Thoracic aorta (tissue), 2 donors: ENCODE results near the gene COG7. TPM values are rescaled to one million over a fixed set of nuclear protein-coding genes. Genes with fewer than 3 reads are reported as not detected.
"Not testable (repeated sequence)": the region's sequence is repeated elsewhere in the genome, so short reads cannot be mapped to it uniquely, and the experiment has no call there.

Experiments
- ATAC-seq: fragments of 150-250 bp; one replicate; pipeline ENCODE4 v1.8.0; 2017; ENCODE audit warnings: low read depth; ENCODE audit not compliant: insufficient number of reproducible peaks, low FRiP score
- DNase-seq: peaks from one replicate; pipeline ENCODE4 v3.0.0-alpha.2; 2020; ENCODE audit warnings: low spot score
- H3K27ac ChIP-seq, 2 donors: fragments of 200-600 bp; sonication (generic); 1 replicate in 1 of 2; 2 replicates in 1 of 2; pipeline ENCODE4 v1.5.1; 2016; ENCODE audit warnings: mild to moderate bottlenecking in 2 of 2, moderate library complexity in 2 of 2
- H3K27me3 ChIP-seq: fragments of 200-600 bp; sonication (generic); replicated peaks from 2 replicates; pipeline ENCODE4 v1.6.0; 2016; ENCODE audit warnings: mild to moderate bottlenecking; ENCODE audit not compliant: insufficient read depth
- H3K36me3 ChIP-seq: fragments of 200-600 bp; sonication (generic); one replicate; pipeline ENCODE4 v1.5.1; 2016
- H3K4me1 ChIP-seq, 2 donors: fragments of 200-600 bp; sonication (generic); 1 replicate in 1 of 2; 2 replicates in 1 of 2; pipeline versions ENCODE4 v1.5.1 to v1.6.0; 2016; ENCODE audit warnings: low read depth in 2 of 2, mild to moderate bottlenecking in 1 of 2; ENCODE audit not compliant: control insufficient read depth in 1 of 2
- H3K4me3 ChIP-seq: fragments of 200-600 bp; sonication (generic); 2 replicates; pipeline ENCODE4 v1.5.1; 2016; ENCODE audit warnings: mild to moderate bottlenecking
- H3K9me3 ChIP-seq: fragments of 200-600 bp; sonication (generic); 2 replicates; pipeline ENCODE4 v1.5.1; 2016
- total RNA-seq, 2 donors: library from RNA; depleted of rRNA; stranded (reverse); fragments of >200 nt; gene quantifications; one replicate each; pipeline versions ENCODE4 v1.1.0 to v1.2.3, GENCODE V29; 2016
- TF ChIP-seq, protein P1 (sequence below): fragments of 200-600 bp; sonication (generic); IDR thresholded peaks from one replicate; pipeline ENCODE4 v1.5.1; 2019; ENCODE audit warnings: antibody characterized with exemption

COG7 gene
- total RNA-seq, 2 donors from 2014 or later = 27.8 to 37.6 TPM

DNA sequence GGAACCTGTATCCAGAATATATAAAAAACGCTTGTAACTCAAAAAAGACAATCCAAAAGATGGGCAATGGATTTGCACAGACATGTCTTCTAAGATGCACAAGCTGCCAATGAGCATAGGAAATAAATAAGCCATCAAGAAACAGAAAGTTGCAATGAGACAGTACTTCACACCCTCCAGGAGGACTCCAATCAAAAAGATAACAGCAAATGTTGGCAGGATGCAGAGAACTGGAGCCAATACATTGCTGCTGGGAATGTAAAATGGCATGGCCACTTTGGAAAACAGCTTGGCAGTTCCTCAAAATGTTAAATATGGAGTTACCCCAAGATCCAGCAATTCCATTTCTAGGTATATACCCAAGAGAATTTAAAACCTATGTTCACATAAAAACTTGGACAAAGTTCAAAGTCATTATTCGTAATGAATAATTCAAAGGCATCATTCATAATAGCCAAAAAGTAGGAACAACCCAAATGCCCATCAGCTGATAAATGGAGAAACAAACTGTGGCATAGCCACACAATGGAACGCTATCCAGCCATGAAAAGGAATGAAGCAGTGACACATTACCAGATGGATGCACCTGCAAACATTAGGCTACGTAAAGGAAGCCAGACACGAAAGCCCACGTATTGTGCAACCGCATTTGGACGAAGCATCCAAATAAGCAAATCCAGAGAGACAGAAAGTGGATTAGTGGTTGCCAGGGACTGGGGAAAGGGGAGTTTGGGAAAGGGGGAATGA lies 31.7 kb upstream of the COG7 start:
- TF ChIP-seq, protein P1, sequence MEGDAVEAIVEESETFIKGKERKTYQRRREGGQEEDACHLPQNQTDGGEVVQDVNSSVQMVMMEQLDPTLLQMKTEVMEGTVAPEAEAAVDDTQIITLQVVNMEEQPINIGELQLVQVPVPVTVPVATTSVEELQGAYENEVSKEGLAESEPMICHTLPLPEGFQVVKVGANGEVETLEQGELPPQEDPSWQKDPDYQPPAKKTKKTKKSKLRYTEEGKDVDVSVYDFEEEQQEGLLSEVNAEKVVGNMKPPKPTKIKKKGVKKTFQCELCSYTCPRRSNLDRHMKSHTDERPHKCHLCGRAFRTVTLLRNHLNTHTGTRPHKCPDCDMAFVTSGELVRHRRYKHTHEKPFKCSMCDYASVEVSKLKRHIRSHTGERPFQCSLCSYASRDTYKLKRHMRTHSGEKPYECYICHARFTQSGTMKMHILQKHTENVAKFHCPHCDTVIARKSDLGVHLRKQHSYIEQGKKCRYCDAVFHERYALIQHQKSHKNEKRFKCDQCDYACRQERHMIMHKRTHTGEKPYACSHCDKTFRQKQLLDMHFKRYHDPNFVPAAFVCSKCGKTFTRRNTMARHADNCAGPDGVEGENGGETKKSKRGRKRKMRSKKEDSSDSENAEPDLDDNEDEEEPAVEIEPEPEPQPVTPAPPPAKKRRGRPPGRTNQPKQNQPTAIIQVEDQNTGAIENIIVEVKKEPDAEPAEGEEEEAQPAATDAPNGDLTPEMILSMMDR = no peak
- Histone ChIP-seq H3K36me3 (peaks cover 85% of the 10 kb centered on the region), H3K27ac (no peak overlapping the region), H3K9me3 (no peaks in the 10 kb centered on the region), H3K27me3 (no peaks in the 10 kb centered on the region), H3K4me3 (no peak overlapping the region), H3K4me1 (no peaks in the 10 kb centered on the region)
- ATAC-seq = no peak
- no peak for DNase-seq

DNA sequence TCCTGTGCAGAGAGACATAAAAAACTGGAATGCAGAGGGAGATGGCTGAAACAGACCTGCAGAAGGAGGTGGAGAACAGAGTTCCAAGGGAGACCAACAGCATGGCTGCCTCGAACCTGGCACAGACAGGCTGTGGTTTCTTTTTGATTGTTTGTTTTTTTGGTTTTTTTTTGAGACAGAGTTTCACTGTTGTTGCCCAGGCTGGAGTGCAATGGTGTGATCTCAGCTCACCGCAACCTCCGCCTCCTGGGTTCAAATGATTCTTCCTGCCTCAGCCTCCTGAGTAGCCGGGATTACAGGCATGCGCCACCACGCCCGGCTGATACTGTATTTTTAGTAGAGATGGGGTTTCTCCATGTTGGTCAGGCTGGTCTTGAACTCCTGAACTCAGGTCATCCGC lies 30.5 kb upstream of the COG7 start:
- not testable (repeated sequence) for H3K27ac ChIP-seq, ATAC-seq, DNase-seq, H3K9me3 ChIP-seq, H3K4me3 ChIP-seq, H3K27me3 ChIP-seq, H3K4me1 ChIP-seq
- peaks cover 85% of the 10 kb centered on the region for H3K36me3 ChIP-seq

DNA sequence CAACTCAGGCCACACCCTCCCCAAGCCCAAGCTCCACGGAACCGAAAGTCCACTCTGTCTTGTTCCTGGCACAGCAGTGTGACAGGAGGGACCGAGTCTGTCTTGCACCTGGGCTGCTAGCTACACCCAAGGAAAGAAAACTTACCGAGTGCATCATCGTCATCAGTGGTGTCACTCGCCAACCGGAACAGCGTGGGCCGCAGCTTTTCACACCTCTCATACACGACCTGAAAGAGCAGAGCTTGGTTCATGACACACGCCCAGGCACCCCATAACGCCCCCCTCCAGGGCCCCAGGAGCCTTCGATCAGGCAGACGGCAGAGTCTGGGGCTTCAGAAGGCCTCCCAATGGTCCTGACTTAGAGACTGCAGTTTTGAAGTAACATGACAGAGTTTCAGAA lies 29.8 kb upstream of the COG7 start:
- peaks cover 83% of the 10 kb centered on the region for H3K36me3 ChIP-seq
- ATAC-seq = no peak
- no peak for DNase-seq

GRCh38 chr16:23480257-23480656 lies 27.3 kb upstream of the COG7 start:
- ATAC-seq (no peak), DNase-seq (no peak)
- Histone ChIP-seq H3K4me1 (no peaks in the 10 kb centered on the region), H3K4me3 (no peak overlapping the region), H3K9me3 (no peaks in the 10 kb centered on the region), H3K36me3 (peaks cover 71% of the 10 kb centered on the region), H3K27ac (no peak overlapping the region), H3K27me3 (no peaks in the 10 kb centered on the region)
- TF ChIP-seq, protein P1 = no peak

More for the DNA sequence above, 29.8 kb upstream of the COG7 start:
- Histone ChIP-seq H3K9me3 (no peaks in the 10 kb centered on the region), H3K27ac (no peak overlapping the region), H3K4me3 (no peak overlapping the region), H3K4me1 (no peaks in the 10 kb centered on the region), H3K27me3 (no peaks in the 10 kb centered on the region)
- TF ChIP-seq, protein P1 = no peak

DNA sequence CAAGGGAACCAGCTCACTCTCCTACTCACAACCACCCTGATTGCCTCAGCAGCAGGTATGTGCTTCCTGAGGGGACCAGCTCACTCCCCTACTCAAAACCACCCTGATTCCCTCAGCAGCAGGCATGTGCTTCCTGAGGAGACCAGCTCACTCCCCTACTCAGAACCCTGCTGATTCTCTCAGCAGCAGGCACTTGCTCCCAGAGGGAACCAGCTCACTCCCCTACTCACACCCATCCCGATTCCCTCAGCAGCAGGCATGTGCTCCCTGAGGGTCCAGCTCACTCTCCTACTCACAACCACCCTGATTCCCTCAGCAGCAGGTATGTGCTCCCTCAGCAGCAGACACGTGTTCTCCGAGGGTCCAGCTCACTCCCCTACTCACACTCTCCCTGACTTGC lies 26.1 kb upstream of the COG7 start:
- TF ChIP-seq, protein P1 = no peak
- no peak overlapping the region for H3K4me3 ChIP-seq
- peaks cover 74% of the 10 kb centered on the region for H3K36me3 ChIP-seq
- DNase-seq (no peak), ATAC-seq (no peak)
- H3K4me1 ChIP-seq = no peaks in the 10 kb centered on the region
- no peaks in the 10 kb centered on the region for H3K27me3 ChIP-seq
- H3K9me3 ChIP-seq = no peaks in the 10 kb centered on the region
- H3K27ac ChIP-seq = no peak overlapping the region

DNA sequence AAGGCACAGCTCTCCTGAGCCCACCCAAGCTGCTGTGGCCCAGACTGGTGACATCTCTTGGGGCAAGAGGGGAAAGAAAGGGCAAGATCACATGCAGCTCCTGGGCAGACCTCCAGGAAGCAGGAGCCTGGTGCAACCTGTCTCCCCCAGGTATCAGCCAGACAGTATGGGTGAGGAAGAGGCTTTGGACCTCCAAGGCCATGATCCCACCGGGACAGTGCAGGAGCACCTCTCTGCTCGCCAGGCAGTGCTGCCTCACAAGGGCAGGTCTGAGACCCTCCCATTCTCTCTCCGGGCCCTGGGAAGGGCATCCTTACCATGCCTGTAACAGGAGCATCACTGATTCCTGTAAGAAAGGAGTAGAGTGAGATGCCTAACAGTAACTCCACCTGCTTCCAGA lies 25.6 kb upstream of the COG7 start:
- Histone ChIP-seq H3K4me3 (no peak overlapping the region), H3K9me3 (no peaks in the 10 kb centered on the region), H3K27me3 (no peaks in the 10 kb centered on the region), H3K4me1 (no peaks in the 10 kb centered on the region), H3K36me3 (peaks cover 78% of the 10 kb centered on the region), H3K27ac (no peak overlapping the region)
- ATAC-seq = no peak
- no peak for DNase-seq
- TF ChIP-seq, protein P1 = no peak
